Gastroesophageal sphincter (tissue), 3 donors: ENCODE results near the gene LRP1B.

Experiments used
- CTCF ChIP-seq, 4 experiments: fragments of 200-600 bp in 2 of 4; fragments of 450-650 bp in 2 of 4; sonication (generic) in 1 of 4; IDR thresholded peaks; one replicate each; pipeline ENCODE4 v1.5.1; 2017 to 2019; ENCODE audit warnings: antibody characterized with exemption in 4 of 4, mild to moderate bottlenecking in 2 of 4, moderate library complexity in 2 of 4
- EP300 ChIP-seq: sonication (generic); formaldehyde crosslinking; IDR thresholded peaks from one replicate; pipeline ENCODE4 v1.6.1; 2017; ENCODE audit warnings: antibody characterized with exemption, mild to moderate bottlenecking
- POLR2AphosphoS5 ChIP-seq: sonication (generic); formaldehyde crosslinking; IDR thresholded peaks from one replicate; pipeline ENCODE4 v1.6.1; 2017; ENCODE audit warnings: antibody characterized with exemption

- TF ChIP-seq EP300 (no peak), POLR2AphosphoS5 (no peak), CTCF (IDR thresholded peaks at IDR 0.05) (no peak)
These were observed 1767.7 kb downstream of the LRP1B start for GRCh38 chr2:140363131-140363530.
